ENCODE results near the gene PSMD4. TPM values are rescaled to one million over a fixed set of nuclear protein-coding genes. Genes with fewer than 3 reads are reported as not detected.

The PSMD4 gene
- total and polyA plus RNA-seq, 2 of the 8 experiments (the other 6 are each of a cell fraction or from before 2014, with no cell fraction given): 216 to 284 TPM

DNA sequence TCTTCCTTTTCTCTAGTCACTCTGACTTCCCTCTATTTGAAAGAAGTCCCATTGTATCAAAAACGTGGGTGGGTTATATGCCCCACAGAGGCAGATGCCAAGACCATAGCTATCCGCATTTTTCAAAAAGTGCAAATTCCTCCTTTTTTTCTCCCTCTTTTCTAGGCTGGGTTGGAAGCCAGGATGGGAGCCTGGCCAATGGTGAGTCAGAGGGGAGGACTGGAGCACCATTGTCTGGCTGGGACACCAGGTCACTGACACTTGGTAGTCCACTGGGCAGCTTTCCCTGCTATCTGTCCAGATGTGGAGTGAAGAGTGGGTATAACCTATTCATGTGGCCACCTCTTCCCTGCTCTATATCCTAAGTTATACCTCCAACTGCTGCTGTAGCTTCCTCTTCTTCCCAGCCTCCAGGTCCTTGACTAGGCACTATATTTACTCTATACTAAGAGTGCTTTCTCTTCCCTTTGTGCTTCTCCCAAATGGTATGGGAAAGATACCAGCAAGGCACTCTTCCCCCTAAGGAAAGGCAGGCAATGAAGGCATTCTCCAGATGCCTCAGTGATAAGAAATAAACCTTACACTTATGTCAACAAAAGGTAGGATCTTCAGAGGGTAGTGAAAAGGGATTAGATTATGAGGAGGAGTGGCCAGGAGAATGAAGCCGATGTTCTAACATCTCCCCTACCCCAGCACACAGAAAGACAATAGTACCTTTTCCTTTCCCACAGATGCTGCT is 59.8 kb downstream of the PSMD4 start:
- ChIA-PET POLR2A (ENCODE audit: partially characterized antibody) (interaction anchor here (2.9 to 3.8 kb wide), 2 partner anchors 10 to 13 kb away, joined by 10 to 20 read pairs; partner anchors contain the start of gene PI4KB), CTCF (ENCODE audit: partially characterized antibody) (interaction anchor here (1.5 to 11.6 kb wide), 3 partner anchors 9 to 25 kb away, joined by 3 to 129 read pairs (median 86); no protein-coding TSS in a partner anchor)
- H3K79me2 ChIP-seq (ENCODE audit: control insufficient read depth in 1 of 2, insufficient read depth in 2 of 2, low read length in 2 of 2): no peaks in the 10 kb centered on the region
- H2BK12ac ChIP-seq (ENCODE audit: low read depth, low read length): no peak overlapping the region
- H2AK5ac ChIP-seq (ENCODE audit: low read depth, low read length): no peak overlapping the region
- H2BK20ac ChIP-seq (ENCODE audit: low read length): no peak overlapping the region
- H3K27ac ChIP-seq (ENCODE audit: low read depth, low read length): no peak overlapping the region
- no peak overlapping the region for H2BK120ac ChIP-seq (replicated peaks; ENCODE audit: low read depth, low read length)
- no peak overlapping the region for H2AFZ ChIP-seq (ENCODE audit: low read length)
- H3K4ac ChIP-seq (replicated peaks; ENCODE audit: insufficient read length, low read depth, low read length): no peak overlapping the region
- no peaks in the 10 kb centered on the region for H3K27me3 ChIP-seq (replicated peaks in 1 of 4; ENCODE audit: control insufficient read depth in 3 of 4, extremely low read depth in 1 of 4, insufficient read depth in 3 of 4, low read length in 3 of 4)
- H3K23me2 ChIP-seq (ENCODE audit: low read depth, low read length): no peaks in the 10 kb centered on the region
- no peak overlapping the region for H3K4me3 ChIP-seq (ENCODE audit: extremely low read depth in 1 of 4, insufficient read depth in 2 of 4, low read depth in 3 of 4, low read length in 4 of 4)
- H2BK5ac ChIP-seq (ENCODE audit: low read depth, low read length): no peak overlapping the region
- FAIRE-seq: no peak
- peaks cover 0 to 3% of the 10 kb centered on the region in 2 experiments for H4K20me1 ChIP-seq (replicated peaks in 1 of 2; ENCODE audit: control insufficient read depth in 1 of 2, insufficient read depth in 2 of 2, low read length in 2 of 2)
- H3K4me1 ChIP-seq (replicated peaks in 1 of 4; ENCODE audit: control insufficient read depth in 3 of 4, insufficient read depth in 4 of 4, low read length in 3 of 4): 0 out of 7 replicates have a peak, but pooled peaks cover 0 to 3% (median 0%) of the 10 kb centered on the region in 4 experiments
- H4K8ac ChIP-seq (ENCODE audit: extremely low read depth, insufficient read depth, low read length): no peak overlapping the region
- H3K14ac ChIP-seq (ENCODE audit: insufficient read length): no peak overlapping the region
- H3K56ac ChIP-seq (replicated peaks; ENCODE audit: insufficient read length, low read depth, low read length): no peak overlapping the region
- no peak overlapping the region for H3K18ac ChIP-seq (ENCODE audit: extremely low read depth, low read length)
- no peak for DNase-seq (ENCODE audit: low read depth in 1 of 2, low spot score in 2 of 2)
- no peaks in the 10 kb centered on the region for H3K79me1 ChIP-seq (ENCODE audit: low read depth, low read length)
- peaks cover 0 to 12% (median 5%) of the 10 kb centered on the region in 4 experiments; a peak in 4 of 8 replicates for H3K36me3 ChIP-seq (ENCODE audit: control insufficient read depth in 2 of 4, insufficient read depth in 4 of 4, low read length in 3 of 4)
- H3K4me2 ChIP-seq (ENCODE audit: insufficient read depth in 1 of 2, low read depth in 2 of 2, low read length in 2 of 2): no peak overlapping the region
- no peak overlapping the region for H2BK15ac ChIP-seq (ENCODE audit: low read length)
- H3K9me3 ChIP-seq (ENCODE audit: insufficient read depth in 2 of 2, low read depth in 1 of 2, low read length in 1 of 2): no peaks in the 10 kb centered on the region
- no peak overlapping the region for H3K9ac ChIP-seq (replicated peaks in 1 of 4; ENCODE audit: extremely low read depth in 1 of 4, low read depth in 3 of 4, low read length in 3 of 4)
- no peak overlapping the region for H4K5ac ChIP-seq (ENCODE audit: insufficient read length, low read depth, low read length)
- 79% methylated on average over 3 of the region's 3 CpGs; no CpG with 5 or more reads in 1 of the 2 experiments for WGBS, 2 experiments (ENCODE audit: extremely low coverage in 1 of 2, insufficient coverage in 1 of 2, insufficient read length in 1 of 2, insufficient replicate concordance in 2 of 2, low coverage in 1 of 2, low lambda C conversion rate in 2 of 2, missing lambda C conversion rate in 1 of 2)
- H4K91ac ChIP-seq (replicated peaks; ENCODE audit: insufficient read length, low read length): no peak overlapping the region
- no peak overlapping the region for H3K23ac ChIP-seq (ENCODE audit: insufficient read length)
- TF ChIP-seq POU5F1 (IDR thresholded peaks at IDR 0.05; ENCODE audit: low read depth, low read length) (no peak), RNF2 (IDR thresholded peaks at IDR 0.05; ENCODE audit: borderline replicate concordance, low read depth, low read length, missing control alignments, poor library complexity, severe bottlenecking) (no peak), CBX5 (IDR thresholded peaks at IDR 0.05; ENCODE audit: low read depth, low read length) (no peak), KDM4A (IDR thresholded peaks at IDR 0.05; ENCODE audit: low read depth, low read length, severe bottlenecking) (no peak), SRF (IDR thresholded peaks at IDR 0.05; ENCODE audit: low read depth, low read length) (no peak)

Measured in H1 (cell line).